Skeletal muscle satellite cell (primary cell): ENCODE data around the gene PRAMEF13. TPM values are rescaled to one million over a fixed set of nuclear protein-coding genes. Genes with fewer than 3 reads are reported as not detected.
"Not testable (repeated sequence)": the region's sequence is repeated elsewhere in the genome, so short reads cannot be mapped to it uniquely, and the experiment has no call there.

ENCODE experiments used
- H3K27me3 ChIP-seq: 2 replicates; pipeline ENCODE4 v1.7.0; 2013; ENCODE audit warnings: low read length; ENCODE audit not compliant: control insufficient read depth, insufficient read depth
- H3K36me3 ChIP-seq: 2 replicates; pipeline ENCODE4 v1.7.0; 2013; ENCODE audit warnings: mild to moderate bottlenecking, control low read depth, low read length; ENCODE audit not compliant: insufficient read depth
- H3K4me1 ChIP-seq: 2 replicates; pipeline ENCODE4 v1.7.0; 2013; ENCODE audit warnings: low read length; ENCODE audit not compliant: control insufficient read depth, insufficient read depth
- H3K4me2 ChIP-seq: 2 replicates; pipeline ENCODE4 v1.7.0; 2013; ENCODE audit warnings: mild to moderate bottlenecking, low read length
- H3K4me3 ChIP-seq: 2 replicates; pipeline ENCODE4 v1.7.0; 2013; ENCODE audit warnings: low read length
- H3K9ac ChIP-seq: 2 replicates; pipeline ENCODE4 v1.7.0; 2013; ENCODE audit warnings: mild to moderate bottlenecking, low read depth, low read length, moderate library complexity
- H3K9me3 ChIP-seq: replicated peaks from 2 replicates; pipeline ENCODE4 v1.7.0; 2013; ENCODE audit warnings: mild to moderate bottlenecking, control low read depth, low read length
- total RNA-seq: library from RNA; depleted of rRNA; stranded (reverse); fragments of >200 nt; gene quantifications from 2 replicates; pipeline ENCODE4 v1.2.3, GENCODE V29; 2012; rRNA removed

PRAMEF13 gene, protein sequence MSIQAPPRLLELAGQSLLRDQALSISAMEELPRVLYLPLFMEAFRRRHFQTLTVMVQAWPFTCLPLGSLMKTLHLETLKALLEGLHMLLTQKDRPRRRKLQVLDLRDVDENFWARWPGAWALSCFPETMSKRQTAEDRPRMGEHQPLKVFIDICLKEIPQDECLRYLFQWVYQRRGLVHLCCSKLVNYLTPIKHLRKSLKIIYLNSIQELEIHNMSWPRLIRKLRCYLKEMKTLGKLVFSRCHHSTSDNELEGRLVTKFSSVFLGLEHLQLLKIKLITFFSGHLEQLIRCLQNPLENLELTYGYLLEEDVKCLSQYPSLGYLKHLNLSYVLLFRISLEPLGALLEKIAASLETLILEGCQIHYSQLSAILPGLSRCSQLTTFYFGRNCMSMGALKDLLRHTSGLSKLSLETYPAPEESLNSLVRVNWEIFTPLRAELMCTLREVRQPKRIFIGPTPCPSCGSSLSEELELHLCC
- total RNA-seq: not detected in 2 replicates

DNA sequence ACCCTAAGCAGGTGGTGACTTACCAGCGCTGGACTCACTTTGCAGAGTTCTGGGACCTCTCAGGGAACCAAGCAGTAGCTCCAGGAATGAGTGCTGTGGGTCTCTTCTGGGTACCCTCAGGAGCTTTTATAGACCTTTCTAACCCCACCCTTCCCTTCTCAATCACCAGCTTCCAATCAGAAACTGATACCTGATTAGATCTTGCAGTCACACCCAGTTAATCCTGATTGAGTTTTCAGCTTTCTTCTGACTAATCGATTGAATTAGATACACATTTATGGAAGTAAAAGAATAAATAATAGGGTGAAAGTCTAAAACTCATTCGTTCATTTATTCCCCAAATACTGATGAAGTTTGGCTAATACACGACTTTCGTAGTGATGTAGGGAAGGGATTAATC is at the start of gene PRAMEF13:
TSS of gene PRAMEF13 (minus strand) at position 101 of the 400 bp plus-strand sequence. CDS start 1,820 bp downstream, outside the sequence.
- H3K36me3 ChIP-seq, H3K4me2 ChIP-seq, H3K4me3 ChIP-seq, H3K9ac ChIP-seq, H3K27me3 ChIP-seq, H3K9me3 ChIP-seq, H3K4me1 ChIP-seq: not testable (repeated sequence)

DNA sequence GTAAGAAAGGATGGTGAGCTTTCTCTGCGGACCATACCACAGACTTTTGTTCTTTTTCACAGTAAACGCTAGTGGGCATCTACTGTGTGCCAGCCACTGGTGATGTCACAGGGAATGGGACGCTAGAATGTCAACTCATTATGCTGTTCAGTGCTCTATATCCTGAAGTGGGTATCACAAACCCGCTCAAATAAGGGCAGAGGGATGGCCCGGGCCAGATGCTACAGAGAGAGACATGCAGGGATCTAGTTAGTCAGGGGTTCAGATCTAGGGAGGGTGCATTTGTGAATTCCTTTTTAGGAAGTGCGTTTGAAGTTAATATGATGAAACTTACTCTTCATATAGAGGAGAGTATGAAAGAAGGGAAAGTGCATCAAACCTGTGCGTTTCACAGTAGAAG is 45.9 kb upstream of the PRAMEF13 start:
- H3K36me3 ChIP-seq, H3K4me3 ChIP-seq, H3K9me3 ChIP-seq, H3K4me2 ChIP-seq, H3K4me1 ChIP-seq, H3K27me3 ChIP-seq, H3K9ac ChIP-seq: not testable (repeated sequence)

DNA sequence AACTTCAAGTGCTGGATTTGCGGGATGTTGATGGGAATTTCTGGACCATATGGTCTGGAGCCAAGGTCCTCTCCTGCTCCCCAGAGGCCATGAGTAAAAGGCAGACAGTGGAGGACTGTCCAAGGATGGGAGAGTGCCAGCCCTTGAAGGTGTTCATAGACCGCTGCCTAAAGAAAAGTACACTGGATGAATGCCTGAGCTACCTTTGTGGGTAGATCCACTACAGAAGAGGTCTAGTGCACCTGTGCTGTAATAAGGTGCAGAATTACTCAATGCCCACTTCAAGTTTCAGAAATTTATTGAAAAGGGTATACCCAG is 45.3 kb upstream of the PRAMEF13 start:
- H3K4me3 ChIP-seq, H3K4me2 ChIP-seq, H3K4me1 ChIP-seq, H3K9ac ChIP-seq, H3K27me3 ChIP-seq, H3K9me3 ChIP-seq, H3K36me3 ChIP-seq: not testable (repeated sequence)

DNA sequence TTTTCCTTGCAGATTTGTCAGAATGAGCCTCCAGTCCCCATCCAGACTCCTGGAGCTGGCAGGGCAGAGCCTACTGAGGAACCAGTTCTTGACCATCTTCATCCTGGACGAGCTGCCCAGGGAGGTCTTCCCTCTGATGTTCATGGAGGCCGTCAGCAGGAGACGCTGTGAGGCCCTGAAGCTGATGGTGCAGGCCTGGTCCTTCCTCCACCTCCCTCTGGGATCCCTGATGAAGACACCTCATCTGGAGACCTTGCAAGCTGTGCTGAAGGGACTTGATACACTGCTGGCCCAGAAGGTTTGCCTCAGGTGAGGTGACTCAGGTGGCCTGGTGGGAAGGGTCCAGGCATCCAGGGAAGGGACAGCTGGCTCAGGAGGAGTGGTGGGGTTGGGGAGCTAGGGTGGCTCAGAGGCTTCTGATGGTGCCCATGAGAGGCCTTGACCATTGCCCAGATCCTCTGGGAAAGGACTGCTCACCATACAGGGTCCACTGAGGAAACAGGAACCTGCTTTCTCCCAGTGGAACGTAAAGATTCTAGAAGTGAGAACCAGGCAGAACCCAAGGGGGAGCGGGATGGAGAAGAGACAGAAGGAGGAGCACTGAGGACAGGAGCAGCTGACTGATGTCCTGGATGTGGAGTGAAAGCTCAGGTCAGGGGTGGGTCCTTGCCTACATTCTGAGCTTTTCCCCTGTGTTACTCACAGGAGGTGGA is 44.8 kb upstream of the PRAMEF13 start:
- H3K4me3 ChIP-seq: not testable (repeated sequence)

DNA sequence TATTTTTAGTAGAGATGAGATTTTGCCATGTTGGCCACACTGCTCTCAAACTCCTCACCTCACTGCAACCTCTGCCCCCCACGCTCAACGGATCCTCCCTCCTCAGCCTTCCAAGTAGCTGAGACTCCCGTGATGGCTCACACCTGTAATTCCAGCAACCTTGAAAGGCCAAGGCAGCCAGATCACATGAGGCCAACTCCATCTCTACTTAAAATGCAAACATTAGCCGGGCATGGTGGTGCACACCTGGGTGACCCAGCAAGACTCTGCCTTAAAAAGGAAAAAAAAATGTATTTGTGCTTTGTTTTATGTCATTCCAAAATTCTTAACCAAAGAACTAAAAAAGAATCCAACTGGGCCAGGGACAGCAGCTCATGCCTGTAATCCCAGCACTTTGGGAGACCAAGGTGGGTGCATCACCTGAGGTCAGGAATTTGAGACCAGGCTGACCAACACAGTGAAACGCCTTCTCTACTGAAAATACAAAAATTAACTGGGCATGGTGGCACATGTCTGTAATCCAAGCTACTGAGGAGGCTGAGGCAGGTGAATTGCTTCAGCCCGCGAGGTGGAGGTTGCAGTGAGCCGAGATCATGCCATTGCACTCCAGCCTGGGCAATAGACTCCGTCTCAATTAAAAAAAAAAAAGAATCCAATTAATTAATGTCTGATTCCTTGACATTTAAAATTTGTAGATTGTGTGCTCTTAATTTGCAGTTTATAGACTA is 42.5 kb upstream of the PRAMEF13 start:
- H3K4me2 ChIP-seq, H3K9ac ChIP-seq, H3K4me3 ChIP-seq, H3K4me1 ChIP-seq, H3K9me3 ChIP-seq, H3K36me3 ChIP-seq, H3K27me3 ChIP-seq: not testable (repeated sequence)

More for the DNA sequence above, 44.8 kb upstream of the PRAMEF13 start:
- H3K36me3 ChIP-seq, H3K27me3 ChIP-seq, H3K4me1 ChIP-seq, H3K9me3 ChIP-seq, H3K4me2 ChIP-seq, H3K9ac ChIP-seq: not testable (repeated sequence)

DNA sequence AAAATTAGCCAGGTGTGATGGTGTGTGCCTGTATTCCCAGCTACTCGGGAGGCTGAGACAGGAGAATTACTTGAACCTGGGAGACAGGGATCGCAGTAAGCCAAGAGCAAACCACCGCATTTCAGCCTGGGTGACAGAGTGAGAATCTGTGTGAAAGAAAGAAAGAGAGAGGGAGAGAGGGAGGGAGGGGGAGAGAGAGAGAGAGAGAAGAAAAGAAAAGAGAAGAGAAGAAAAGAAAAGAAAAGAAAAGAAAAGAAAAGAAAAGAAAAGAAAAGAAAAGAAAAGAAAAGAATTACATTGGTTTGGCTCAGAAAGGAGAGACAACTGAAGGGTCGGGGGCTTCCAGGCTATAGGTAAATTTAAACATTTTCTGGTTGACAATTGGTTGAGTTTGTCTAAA is 38.4 kb upstream of the PRAMEF13 start:
- not testable (repeated sequence) for H3K27me3 ChIP-seq, H3K4me1 ChIP-seq, H3K4me2 ChIP-seq, H3K4me3 ChIP-seq, H3K9ac ChIP-seq, H3K36me3 ChIP-seq, H3K9me3 ChIP-seq

DNA sequence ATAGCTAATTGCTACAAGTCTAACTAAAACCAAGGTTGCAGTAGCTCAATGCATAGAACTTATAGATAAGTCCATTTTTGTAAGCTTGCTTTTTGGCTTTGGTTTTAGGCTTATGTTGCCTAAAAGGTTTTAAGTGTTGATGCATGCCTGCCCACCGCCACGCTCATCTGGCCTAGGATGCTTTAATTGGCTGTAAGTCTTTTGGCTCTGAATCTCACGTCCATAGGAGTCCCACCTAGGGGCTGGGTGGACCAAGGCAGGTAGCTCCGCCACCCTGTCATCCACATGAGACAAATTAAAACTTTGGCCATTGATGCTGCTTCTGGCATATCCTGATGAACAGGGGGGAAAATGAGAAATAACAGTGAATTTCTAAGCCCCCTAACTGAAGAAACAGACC is 36.4 kb upstream of the PRAMEF13 start:
- H3K9me3 ChIP-seq, H3K4me1 ChIP-seq, H3K36me3 ChIP-seq, H3K4me3 ChIP-seq, H3K4me2 ChIP-seq, H3K9ac ChIP-seq, H3K27me3 ChIP-seq: not testable (repeated sequence)

DNA sequence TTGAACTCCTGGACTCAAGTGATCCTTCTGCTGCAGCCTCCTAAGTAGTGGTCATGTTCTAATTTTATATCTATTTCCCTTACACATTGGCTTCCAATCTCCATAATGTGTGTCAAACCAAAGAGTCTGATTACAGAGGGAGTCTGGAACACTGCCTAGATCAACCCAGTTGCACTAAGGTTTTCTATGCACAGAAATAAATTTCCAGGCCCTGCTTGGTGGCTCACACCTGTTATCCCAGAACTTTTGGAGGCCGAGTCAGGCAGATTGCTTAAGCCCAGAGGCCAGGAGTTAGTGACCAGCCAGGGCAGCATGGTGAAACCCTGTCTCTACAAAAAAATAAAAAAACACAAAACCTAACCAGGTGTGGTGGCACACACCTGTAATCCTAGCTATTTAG is 32.8 kb upstream of the PRAMEF13 start:
- not testable (repeated sequence) for H3K27me3 ChIP-seq, H3K4me3 ChIP-seq, H3K4me2 ChIP-seq, H3K9me3 ChIP-seq, H3K4me1 ChIP-seq, H3K36me3 ChIP-seq, H3K9ac ChIP-seq

DNA sequence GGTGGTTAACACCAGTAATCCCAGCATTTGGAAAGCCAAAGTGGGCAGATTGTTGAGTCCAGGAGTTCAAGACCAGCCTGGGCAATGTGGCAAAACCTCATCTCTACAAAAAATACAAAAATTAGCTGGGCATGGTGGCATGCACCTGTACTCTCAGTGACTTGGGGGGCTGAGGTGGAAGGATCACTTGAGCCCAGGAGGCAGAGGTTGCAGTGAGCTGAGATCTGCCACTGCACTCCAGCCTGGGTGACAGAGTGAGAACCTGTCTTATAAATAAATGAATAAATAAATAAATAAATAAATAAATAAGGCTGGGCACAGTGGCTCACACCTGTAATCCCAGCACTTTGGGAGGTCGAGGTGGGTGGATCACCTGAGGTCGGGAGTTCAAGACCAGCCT is 30.8 kb upstream of the PRAMEF13 start:
- not testable (repeated sequence) for H3K27me3 ChIP-seq, H3K36me3 ChIP-seq, H3K9ac ChIP-seq, H3K4me2 ChIP-seq, H3K9me3 ChIP-seq, H3K4me3 ChIP-seq, H3K4me1 ChIP-seq

DNA sequence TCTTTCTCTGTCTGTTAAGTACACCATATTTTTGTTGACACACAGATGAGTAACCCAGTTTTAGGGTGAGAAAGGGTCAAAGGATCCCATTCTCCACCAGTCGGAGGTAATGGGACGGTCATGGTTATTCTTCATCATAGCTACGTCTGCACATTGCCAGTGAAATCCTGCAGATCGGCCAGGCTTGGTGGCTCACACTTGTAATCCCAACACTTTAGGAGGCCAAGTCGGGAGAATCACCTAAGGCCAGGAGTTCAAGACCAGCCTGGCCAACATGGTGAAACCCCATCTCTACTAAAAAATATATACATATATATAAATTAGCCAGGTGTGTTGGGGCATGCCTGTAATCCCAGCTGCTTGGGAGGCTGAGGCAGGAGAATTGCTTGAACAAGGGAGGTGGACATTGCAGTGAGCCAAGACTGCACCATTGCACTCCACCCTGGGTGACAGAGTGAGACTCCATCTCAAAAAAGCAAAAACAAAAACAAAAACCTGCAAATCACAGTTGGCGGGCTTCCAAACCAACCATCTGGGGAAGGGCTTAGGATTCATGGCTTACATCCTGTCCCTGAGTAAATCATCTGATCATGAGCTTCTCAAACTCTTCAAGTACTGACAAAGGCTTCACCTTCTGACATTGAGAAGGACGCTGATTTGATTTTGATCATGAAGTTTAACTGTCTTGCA is 30.0 kb upstream of the PRAMEF13 start:
- not testable (repeated sequence) for H3K9ac ChIP-seq, H3K9me3 ChIP-seq, H3K4me1 ChIP-seq, H3K4me2 ChIP-seq, H3K27me3 ChIP-seq, H3K36me3 ChIP-seq, H3K4me3 ChIP-seq

DNA sequence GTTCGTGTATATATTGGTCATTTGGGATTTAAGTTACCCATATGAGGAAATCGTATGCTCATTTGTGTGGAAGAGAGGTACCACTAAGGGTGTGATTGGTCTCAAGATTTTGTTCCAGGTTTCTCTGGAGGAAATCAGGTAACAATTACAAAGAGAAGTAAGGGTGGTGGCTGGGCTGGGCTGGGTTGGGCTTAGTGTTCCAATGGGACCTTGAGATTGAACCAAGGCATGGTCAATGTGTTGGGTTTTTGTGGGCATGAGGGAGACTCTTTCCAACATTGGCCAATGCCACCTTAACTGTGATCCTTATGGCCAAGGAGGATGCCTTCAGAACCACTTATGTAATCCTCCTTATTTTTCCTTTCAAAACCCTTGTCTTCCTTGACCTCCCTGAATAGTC is 29.4 kb upstream of the PRAMEF13 start:
- H3K4me1 ChIP-seq, H3K27me3 ChIP-seq, H3K9ac ChIP-seq, H3K4me3 ChIP-seq, H3K4me2 ChIP-seq, H3K9me3 ChIP-seq, H3K36me3 ChIP-seq: not testable (repeated sequence)
